ENCODE results near the gene PRKCZ. TPM values are rescaled to one million over a fixed set of nuclear protein-coding genes. Genes with fewer than 3 reads are reported as not detected.

Gene PRKCZ
- total and polyA plus RNA-seq, 9 of the 15 experiments (the other 6 are each of a cell fraction or from before 2014, with no cell fraction given), result 0.07 to 3.1 (median 1.3) TPM

DNA sequence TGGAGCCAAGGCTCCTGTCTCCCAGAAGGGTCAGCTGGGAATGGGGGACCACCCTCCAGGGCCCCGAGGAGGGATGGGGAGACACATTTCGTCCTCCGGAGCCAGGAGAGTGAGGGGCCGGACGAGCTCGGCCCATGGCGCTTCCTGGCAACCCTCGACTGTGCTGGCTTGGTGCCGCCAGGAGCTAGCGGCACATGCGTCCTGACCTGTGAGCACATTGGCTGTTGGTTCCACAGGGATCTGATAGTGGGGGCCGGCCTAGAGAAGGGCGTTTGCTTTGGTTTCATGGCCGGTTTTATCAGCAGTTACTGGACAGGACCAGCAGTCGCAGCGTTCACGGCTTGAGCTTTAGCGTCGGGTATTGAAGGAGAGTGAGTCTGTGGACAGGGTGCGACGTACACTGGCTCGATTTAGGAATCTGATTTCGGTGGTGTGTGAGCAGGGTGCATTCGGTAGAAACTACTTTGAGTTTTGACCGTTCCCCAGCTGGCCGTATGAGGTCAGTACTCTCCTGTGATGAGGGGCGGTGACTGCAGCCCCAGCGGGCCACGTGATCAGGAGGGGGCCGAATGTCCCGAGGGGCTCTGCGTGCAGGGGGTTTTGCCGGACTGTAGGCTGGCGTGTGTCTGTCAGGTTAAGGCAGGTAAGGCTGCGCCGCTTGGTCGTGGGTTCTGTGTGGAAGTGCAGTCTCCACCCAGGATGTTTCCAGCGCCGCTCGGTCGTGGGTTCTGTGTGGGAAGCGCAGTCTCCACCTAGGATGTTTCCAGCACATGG is 125.7 kb downstream of the PRKCZ start (continued):
- TF ChIP-seq ZBTB1 (CRISPR knock-in tag; IDR thresholded peaks at IDR 0.05; ENCODE audit: borderline replicate concordance, low read depth), result peak; percentile 65; the same call in 1 of the 2 replicates
- TF ChIP-seq ZNF77 (CRISPR knock-in tag; IDR thresholded peaks at IDR 0.05), result no peak
- peak; percentile 29; the same call in 1 of the 2 replicates for TF ChIP-seq RB1 (IDR thresholded peaks at IDR 0.05; ENCODE audit: low read depth)
- TF ChIP-seq, protein P1, sequence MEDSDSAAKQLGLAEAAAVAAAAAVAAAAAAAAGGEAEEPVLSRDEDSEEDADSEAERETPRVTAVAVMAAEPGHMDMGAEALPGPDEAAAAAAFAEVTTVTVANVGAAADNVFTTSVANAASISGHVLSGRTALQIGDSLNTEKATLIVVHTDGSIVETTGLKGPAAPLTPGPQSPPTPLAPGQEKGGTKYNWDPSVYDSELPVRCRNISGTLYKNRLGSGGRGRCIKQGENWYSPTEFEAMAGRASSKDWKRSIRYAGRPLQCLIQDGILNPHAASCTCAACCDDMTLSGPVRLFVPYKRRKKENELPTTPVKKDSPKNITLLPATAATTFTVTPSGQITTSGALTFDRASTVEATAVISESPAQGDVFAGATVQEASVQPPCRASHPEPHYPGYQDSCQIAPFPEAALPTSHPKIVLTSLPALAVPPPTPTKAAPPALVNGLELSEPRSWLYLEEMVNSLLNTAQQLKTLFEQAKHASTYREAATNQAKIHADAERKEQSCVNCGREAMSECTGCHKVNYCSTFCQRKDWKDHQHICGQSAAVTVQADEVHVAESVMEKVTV (CRISPR knock-in tag; IDR thresholded peaks at IDR 0.05), result peak; percentile 43; the same call in 1 of the 2 replicates
- TF ChIP-seq EP400 (IDR thresholded peaks at IDR 0.05), result peak; percentile 86
- no peak for TF ChIP-seq NCOR1 (IDR thresholded peaks at IDR 0.05)
- no peak for TF ChIP-seq ZNF561 (CRISPR knock-in tag; conservative IDR thresholded peaks at IDR 0.05)
- no peak for TF ChIP-seq RBM14 (IDR thresholded peaks at IDR 0.05; ENCODE audit: borderline replicate concordance, insufficient read depth, low read depth, low read length)
- no peak for TF ChIP-seq ZFPM2 (CRISPR knock-in tag; IDR thresholded peaks at IDR 0.05)
- TF ChIP-seq, protein P2, sequence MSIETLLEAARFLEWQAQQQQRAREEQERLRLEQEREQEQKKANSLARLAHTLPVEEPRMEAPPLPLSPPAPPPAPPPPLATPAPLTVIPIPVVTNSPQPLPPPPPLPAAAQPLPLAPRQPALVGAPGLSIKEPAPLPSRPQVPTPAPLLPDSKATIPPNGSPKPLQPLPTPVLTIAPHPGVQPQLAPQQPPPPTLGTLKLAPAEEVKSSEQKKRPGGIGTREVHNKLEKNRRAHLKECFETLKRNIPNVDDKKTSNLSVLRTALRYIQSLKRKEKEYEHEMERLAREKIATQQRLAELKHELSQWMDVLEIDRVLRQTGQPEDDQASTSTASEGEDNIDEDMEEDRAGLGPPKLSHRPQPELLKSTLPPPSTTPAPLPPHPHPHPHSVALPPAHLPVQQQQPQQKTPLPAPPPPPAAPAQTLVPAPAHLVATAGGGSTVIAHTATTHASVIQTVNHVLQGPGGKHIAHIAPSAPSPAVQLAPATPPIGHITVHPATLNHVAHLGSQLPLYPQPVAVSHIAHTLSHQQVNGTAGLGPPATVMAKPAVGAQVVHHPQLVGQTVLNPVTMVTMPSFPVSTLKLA (conservative IDR thresholded peaks at IDR 0.05), result peak; percentile 73 to 86
- TF ChIP-seq MEF2A (IDR thresholded peaks at IDR 0.05; ENCODE audit: control insufficient read depth, low read depth, low read length), result no peak
- no peak for TF ChIP-seq MCM7 (IDR thresholded peaks at IDR 0.05)
- TF ChIP-seq POLR2H (tag; IDR thresholded peaks at IDR 0.05; ENCODE audit: low read depth), result no peak
- TF ChIP-seq, protein P3, sequence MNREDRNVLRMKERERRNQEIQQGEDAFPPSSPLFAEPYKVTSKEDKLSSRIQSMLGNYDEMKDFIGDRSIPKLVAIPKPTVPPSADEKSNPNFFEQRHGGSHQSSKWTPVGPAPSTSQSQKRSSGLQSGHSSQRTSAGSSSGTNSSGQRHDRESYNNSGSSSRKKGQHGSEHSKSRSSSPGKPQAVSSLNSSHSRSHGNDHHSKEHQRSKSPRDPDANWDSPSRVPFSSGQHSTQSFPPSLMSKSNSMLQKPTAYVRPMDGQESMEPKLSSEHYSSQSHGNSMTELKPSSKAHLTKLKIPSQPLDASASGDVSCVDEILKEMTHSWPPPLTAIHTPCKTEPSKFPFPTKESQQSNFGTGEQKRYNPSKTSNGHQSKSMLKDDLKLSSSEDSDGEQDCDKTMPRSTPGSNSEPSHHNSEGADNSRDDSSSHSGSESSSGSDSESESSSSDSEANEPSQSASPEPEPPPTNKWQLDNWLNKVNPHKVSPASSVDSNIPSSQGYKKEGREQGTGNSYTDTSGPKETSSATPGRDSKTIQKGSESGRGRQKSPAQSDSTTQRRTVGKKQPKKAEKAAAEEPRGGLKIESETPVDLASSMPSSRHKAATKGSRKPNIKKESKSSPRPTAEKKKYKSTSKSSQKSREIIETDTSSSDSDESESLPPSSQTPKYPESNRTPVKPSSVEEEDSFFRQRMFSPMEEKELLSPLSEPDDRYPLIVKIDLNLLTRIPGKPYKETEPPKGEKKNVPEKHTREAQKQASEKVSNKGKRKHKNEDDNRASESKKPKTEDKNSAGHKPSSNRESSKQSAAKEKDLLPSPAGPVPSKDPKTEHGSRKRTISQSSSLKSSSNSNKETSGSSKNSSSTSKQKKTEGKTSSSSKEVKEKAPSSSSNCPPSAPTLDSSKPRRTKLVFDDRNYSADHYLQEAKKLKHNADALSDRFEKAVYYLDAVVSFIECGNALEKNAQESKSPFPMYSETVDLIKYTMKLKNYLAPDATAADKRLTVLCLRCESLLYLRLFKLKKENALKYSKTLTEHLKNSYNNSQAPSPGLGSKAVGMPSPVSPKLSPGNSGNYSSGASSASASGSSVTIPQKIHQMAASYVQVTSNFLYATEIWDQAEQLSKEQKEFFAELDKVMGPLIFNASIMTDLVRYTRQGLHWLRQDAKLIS (CRISPR knock-in tag; IDR thresholded peaks at IDR 0.05), result 0 out of 2 replicates have a peak, but pooled peaks have one; percentile 61
- peak; percentile 85; the same call in 1 of the 2 replicates for TF ChIP-seq LEF1 (IDR thresholded peaks at IDR 0.05)
- peak; percentile 65 for TF ChIP-seq CREM (IDR thresholded peaks at IDR 0.05; ENCODE audit: low read depth)
- TF ChIP-seq, protein P4, sequence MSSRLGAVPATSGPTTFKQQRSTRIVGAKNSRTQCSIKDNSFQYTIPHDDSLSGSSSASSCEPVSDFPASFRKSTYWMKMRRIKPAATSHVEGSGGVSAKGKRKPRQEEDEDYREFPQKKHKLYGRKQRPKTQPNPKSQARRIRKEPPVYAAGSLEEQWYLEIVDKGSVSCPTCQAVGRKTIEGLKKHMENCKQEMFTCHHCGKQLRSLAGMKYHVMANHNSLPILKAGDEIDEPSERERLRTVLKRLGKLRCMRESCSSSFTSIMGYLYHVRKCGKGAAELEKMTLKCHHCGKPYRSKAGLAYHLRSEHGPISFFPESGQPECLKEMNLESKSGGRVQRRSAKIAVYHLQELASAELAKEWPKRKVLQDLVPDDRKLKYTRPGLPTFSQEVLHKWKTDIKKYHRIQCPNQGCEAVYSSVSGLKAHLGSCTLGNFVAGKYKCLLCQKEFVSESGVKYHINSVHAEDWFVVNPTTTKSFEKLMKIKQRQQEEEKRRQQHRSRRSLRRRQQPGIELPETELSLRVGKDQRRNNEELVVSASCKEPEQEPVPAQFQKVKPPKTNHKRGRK (tag; IDR thresholded peaks at IDR 0.05), result no peak
- no peak for TF ChIP-seq YBX1 (IDR thresholded peaks at IDR 0.05)
- TF ChIP-seq, protein P5, sequence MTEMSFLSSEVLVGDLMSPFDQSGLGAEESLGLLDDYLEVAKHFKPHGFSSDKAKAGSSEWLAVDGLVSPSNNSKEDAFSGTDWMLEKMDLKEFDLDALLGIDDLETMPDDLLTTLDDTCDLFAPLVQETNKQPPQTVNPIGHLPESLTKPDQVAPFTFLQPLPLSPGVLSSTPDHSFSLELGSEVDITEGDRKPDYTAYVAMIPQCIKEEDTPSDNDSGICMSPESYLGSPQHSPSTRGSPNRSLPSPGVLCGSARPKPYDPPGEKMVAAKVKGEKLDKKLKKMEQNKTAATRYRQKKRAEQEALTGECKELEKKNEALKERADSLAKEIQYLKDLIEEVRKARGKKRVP (CRISPR knock-in tag; IDR thresholded peaks at IDR 0.05), result no peak
